Measurements from ENCODE around the gene SALL1. TPM values are rescaled to one million over a fixed set of nuclear protein-coding genes. Genes with fewer than 3 reads are reported as not detected.

Gene SALL1
- total and polyA plus RNA-seq, 2 of the 13 experiments (the other 11 are each of a cell fraction or from before 2014, with no cell fraction given): 6.6 to 12.3 TPM

- FAIRE-seq (no peak), ATAC-seq (no peak), DNase-seq (ENCODE audit: low spot score) (no peak)
- no peak overlapping the region for H3K27ac ChIP-seq (ENCODE audit: extremely low read length, insufficient read depth, low read length)
- no peaks in the 10 kb centered on the region for H3K9me3 ChIP-seq (ENCODE audit: low read length)
- intact Hi-C loops (cut with micrococcal nuclease; ENCODE audit: unreplicated experiment) (no loop called here), in situ Hi-C loops (cut with HindIII; ENCODE audit: extremely low pct_ligation_motif_present, low pct_unique_long_range_greater_than_20kb) (no loop called here)
- no peak overlapping the region for H3K4me2 ChIP-seq (ENCODE audit: low read depth, low read length)
- WGBS (ENCODE audit: low lambda C conversion rate): 53% methylated on average over 3 of the region's 3 CpGs
- no peak overlapping the region for H3K4me3 ChIP-seq (replicated peaks in 1 of 3; ENCODE audit: insufficient read depth in 1 of 3, low read depth in 2 of 3, low read length in 3 of 3)
- H3K36me3 ChIP-seq (replicated peaks in 1 of 2; ENCODE audit: control insufficient read depth in 1 of 2, insufficient read depth in 2 of 2, low read length in 2 of 2): no peaks in the 10 kb centered on the region
- TF ChIP-seq ZSCAN29 (CRISPR knock-in tag; conservative IDR thresholded peaks at IDR 0.05) (no peak), NFYB (CRISPR knock-in tag; IDR thresholded peaks at IDR 0.05) (no peak), AGO1 (IDR thresholded peaks at IDR 0.05; ENCODE audit: low read depth, low read length, poor library complexity, severe bottlenecking) (no peak), ZNF747 (CRISPR knock-in tag; IDR thresholded peaks at IDR 0.05; ENCODE audit: borderline replicate concordance) (no peak), ZFP41 (CRISPR knock-in tag; IDR thresholded peaks at IDR 0.05; ENCODE audit: borderline replicate concordance) (no peak), THYN1 (CRISPR knock-in tag; IDR thresholded peaks at IDR 0.05; ENCODE audit: borderline replicate concordance, low read depth) (no peak), ZNF629 (CRISPR knock-in tag; conservative IDR thresholded peaks at IDR 0.05) (no peak), ZSCAN20 (CRISPR knock-in tag; IDR thresholded peaks at IDR 0.05; ENCODE audit: borderline replicate concordance) (no peak), ZNF83 (CRISPR knock-in tag; IDR thresholded peaks at IDR 0.05; ENCODE audit: borderline replicate concordance) (no peak), RXRB (CRISPR knock-in tag; IDR thresholded peaks at IDR 0.05; ENCODE audit: borderline replicate concordance) (no peak), ZNF407 (CRISPR knock-in tag; IDR thresholded peaks at IDR 0.05; ENCODE audit: not compliant biosample characterization) (no peak)
- no peaks in the 10 kb centered on the region for H3K79me2 ChIP-seq (ENCODE audit: insufficient read depth, low read length)
- BruUV-seq (replicated peaks): no TSS peak
- H3K4me1 ChIP-seq (ENCODE audit: insufficient read depth, low read length): peaks cover 11% of the 10 kb centered on the region; the same call in 1 of the 2 replicates
- no peak overlapping the region for H3K9ac ChIP-seq (ENCODE audit: insufficient read depth, low read depth, low read length)
- CTCF ChIA-PET (ENCODE audit: low intra/inter-chr PET ratio, low total read pairs): no interaction called here
- H4K20me1 ChIP-seq (ENCODE audit: insufficient read depth, low read length): no peaks in the 10 kb centered on the region
- POLR2A ChIA-PET: no interaction called here
- no peaks in the 10 kb centered on the region for H3K27me3 ChIP-seq (ENCODE audit: control insufficient read depth in 1 of 2, insufficient read depth in 2 of 2, low read length in 2 of 2)
- no peak overlapping the region for H2AFZ ChIP-seq (ENCODE audit: low read length)
Observed at GRCh38 chr16:51166091-51166490, 15.0 kb upstream of the SALL1 start.

Measured in HepG2 (cell line).